ENCODE data around the gene DOCK8. TPM values are rescaled to one million over a fixed set of nuclear protein-coding genes. Genes with fewer than 3 reads are reported as not detected.

Gene DOCK8
- total RNA-seq, 1 experiment from 2014 or later, result 0.37 TPM

- ChIA-PET POLR2A (no interaction called here), RAD21 (ENCODE audit: low non-redundant PET in 1 of 2, low total read pairs in 2 of 2, uncharacterized antibody in 2 of 2, unreplicated experiment in 2 of 2) (interaction anchor here in 1 of 2 experiments (0.7 kb wide), 1 partner anchor 11 kb away, joined by 3 read pairs; no protein-coding TSS in a partner anchor), CTCF (no interaction called here)
- Histone ChIP-seq H2AFZ (ENCODE audit: low read depth, low read length, poor library complexity, severe bottlenecking) (no peak overlapping the region), H3K27ac (ENCODE audit: low read depth, low read length) (no peak overlapping the region), H3K4me2 (ENCODE audit: low read length) (no peak overlapping the region), H3K4me1 (ENCODE audit: control insufficient read depth in 1 of 2, insufficient read depth in 2 of 2, low read length in 2 of 2) (no peaks in the 10 kb centered on the region), H3K9ac (ENCODE audit: low read length) (no peak overlapping the region), H3K36me3 (ENCODE audit: control insufficient read depth in 1 of 2, insufficient read depth in 2 of 2, low read length in 2 of 2) (no peaks in the 10 kb centered on the region), H3K9me3 (ENCODE audit: control insufficient read depth in 1 of 2, insufficient read depth in 1 of 2, low read depth in 1 of 2, low read length in 2 of 2) (no peaks in the 10 kb centered on the region), H3K79me2 (ENCODE audit: insufficient read depth, low read length) (no peaks in the 10 kb centered on the region), H3K27me3 (ENCODE audit: insufficient read depth, low read length) (0 out of 2 replicates have a peak, but pooled peaks cover 4% of the 10 kb centered on the region), H3K4me3 (replicated peaks in 1 of 2; ENCODE audit: low read depth in 1 of 2, low read length in 2 of 2) (no peak overlapping the region), H3K9me2 (ENCODE audit: insufficient read depth) (no peaks in the 10 kb centered on the region), H4K20me1 (ENCODE audit: insufficient read depth) (no peaks in the 10 kb centered on the region)
- BruUV-seq (replicated peaks), result no TSS peak
- ATAC-seq (no peak), DNase-seq (ENCODE audit: low read depth, low spot score) (no peak)
- TF ChIP-seq FOSL1 (IDR thresholded peaks at IDR 0.05; ENCODE audit: low read depth), result no peak
- TF ChIP-seq SRF (IDR thresholded peaks at IDR 0.05; ENCODE audit: low read depth), result no peak
- TF ChIP-seq EZH2phosphoT487 (IDR thresholded peaks at IDR 0.05; ENCODE audit: borderline replicate concordance), result no peak
- no peak for TF ChIP-seq ZNF274 (IDR thresholded peaks at IDR 0.05; ENCODE audit: low read depth, low read length)
- no peak for TF ChIP-seq EZH2 (IDR thresholded peaks at IDR 0.05)
- TF ChIP-seq CTCF (IDR thresholded peaks at IDR 0.05 in 2 of 3, conservative IDR thresholded peaks at IDR 0.05 in 1 of 3; ENCODE audit: borderline replicate concordance in 1 of 3, insufficient read depth in 1 of 3, low read depth in 2 of 3, low read length in 2 of 3), result no peak
- no peak for TF ChIP-seq SP1 (IDR thresholded peaks at IDR 0.05; ENCODE audit: low read depth)
- intact Hi-C loops (cut with micrococcal nuclease), result no loop called here
Measured at GRCh38 chr9:269081-269711, 54.5 kb downstream of the DOCK8 start.

Data from HCT116 (cell line).